Mesothelial cell of epicardium (in vitro differentiated cells): ENCODE data around the gene CHTF18. TPM values are rescaled to one million over a fixed set of nuclear protein-coding genes. Genes with fewer than 3 reads are reported as not detected.
"Not testable (repeated sequence)": the region's sequence is repeated elsewhere in the genome, so short reads cannot be mapped to it uniquely, and the experiment has no call there.

Experiments
- DNase-seq, 2 experiments: peaks; one replicate each; pipeline ENCODE4 v3.0.0; 2021; ENCODE audit warnings: low spot score in 2 of 2; ENCODE audit not compliant: unreplicated experiment in 2 of 2
- H3K27ac Mint-ChIP-seq: 2 replicates; pipeline ENCODE4 v1.8.0; 2021; ENCODE audit warnings: mixed read lengths
- H3K27me3 Mint-ChIP-seq: 2 replicates; pipeline ENCODE4 v1.8.0; 2021; ENCODE audit warnings: low read depth, mixed read lengths
- H3K36me3 Mint-ChIP-seq: 2 replicates; pipeline ENCODE4 v1.8.0; 2021; ENCODE audit warnings: mixed read lengths
- H3K4me1 Mint-ChIP-seq: 2 replicates; pipeline ENCODE4 v1.8.0; 2021; ENCODE audit warnings: mixed read lengths
- H3K4me3 Mint-ChIP-seq: 2 replicates; pipeline ENCODE4 v1.8.0; 2021; ENCODE audit warnings: mild to moderate bottlenecking, moderate library complexity, mixed read lengths
- H3K9me3 Mint-ChIP-seq: 2 replicates; pipeline ENCODE4 v1.8.0; 2021; ENCODE audit warnings: mixed read lengths
- total RNA-seq: library from RNA; stranded (reverse); gene quantifications from 3 replicates; pipeline ENCODE4 v1.2.1, GENCODE V29; 2021
- TF ChIP-seq, protein P1 (sequence below): fragments of 200-600 bp; sonication (generic); IDR thresholded peaks from one replicate; pipeline ENCODE4 v1.5.0; 2021; ENCODE audit warnings: antibody characterized with exemption; ENCODE audit not compliant: unreplicated experiment

The CHTF18 gene
- total RNA-seq, 1 donor from 2014 or later = 89.2 TPM

DNA sequence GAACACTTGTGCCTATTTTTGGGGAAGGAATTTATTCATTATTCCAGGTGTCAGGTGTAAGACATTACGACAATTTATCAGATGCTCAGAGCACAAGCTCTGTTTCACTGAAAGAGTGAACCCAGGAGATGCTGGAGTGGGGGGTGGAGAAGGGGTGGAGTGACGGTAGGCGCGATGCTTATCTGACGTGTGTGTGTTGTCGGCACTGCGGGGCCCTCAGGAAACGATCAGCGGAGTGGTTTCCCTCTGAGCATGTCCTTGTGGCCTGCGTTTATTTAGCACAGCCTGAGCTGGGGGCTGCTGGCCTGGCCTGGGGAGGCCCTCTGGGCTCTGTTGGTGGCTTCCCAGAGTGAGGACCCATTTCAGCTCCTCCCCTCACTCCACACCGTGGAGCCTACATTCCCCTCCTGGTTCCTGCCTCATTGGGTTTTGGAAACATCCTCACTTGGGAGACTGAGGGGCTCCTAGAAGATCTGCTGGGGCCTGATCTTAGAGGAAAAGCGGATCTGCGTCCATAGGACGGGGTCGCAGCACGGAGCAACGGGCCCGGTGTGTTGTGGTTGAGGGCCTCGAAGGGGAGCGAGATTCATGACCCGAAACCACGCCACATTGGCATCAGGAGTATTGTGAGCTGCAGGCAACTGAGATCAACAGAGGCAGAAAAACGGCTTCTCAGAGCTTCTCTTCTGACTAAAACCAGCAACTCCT is 31.1 kb downstream of the CHTF18 start:
- no peaks in the 10 kb centered on the region for H3K4me1 Mint-ChIP-seq

GRCh38 chr16:820044-820408 is 31.6 kb downstream of the CHTF18 start:
- not testable (repeated sequence) for H3K4me3 Mint-ChIP-seq, H3K4me1 Mint-ChIP-seq, H3K27ac Mint-ChIP-seq, H3K9me3 Mint-ChIP-seq, DNase-seq, H3K36me3 Mint-ChIP-seq
- peaks cover 15% of the 10 kb centered on the region for H3K27me3 Mint-ChIP-seq

More for the DNA sequence above, 31.1 kb downstream of the CHTF18 start:
- Mint-ChIP-seq H3K36me3 (no peaks in the 10 kb centered on the region), H3K27ac (no peak overlapping the region), H3K27me3 (peaks cover 19% of the 10 kb centered on the region), H3K9me3 (no peaks in the 10 kb centered on the region), H3K4me3 (no peak overlapping the region)
- DNase-seq = no peak
- TF ChIP-seq, protein P1, sequence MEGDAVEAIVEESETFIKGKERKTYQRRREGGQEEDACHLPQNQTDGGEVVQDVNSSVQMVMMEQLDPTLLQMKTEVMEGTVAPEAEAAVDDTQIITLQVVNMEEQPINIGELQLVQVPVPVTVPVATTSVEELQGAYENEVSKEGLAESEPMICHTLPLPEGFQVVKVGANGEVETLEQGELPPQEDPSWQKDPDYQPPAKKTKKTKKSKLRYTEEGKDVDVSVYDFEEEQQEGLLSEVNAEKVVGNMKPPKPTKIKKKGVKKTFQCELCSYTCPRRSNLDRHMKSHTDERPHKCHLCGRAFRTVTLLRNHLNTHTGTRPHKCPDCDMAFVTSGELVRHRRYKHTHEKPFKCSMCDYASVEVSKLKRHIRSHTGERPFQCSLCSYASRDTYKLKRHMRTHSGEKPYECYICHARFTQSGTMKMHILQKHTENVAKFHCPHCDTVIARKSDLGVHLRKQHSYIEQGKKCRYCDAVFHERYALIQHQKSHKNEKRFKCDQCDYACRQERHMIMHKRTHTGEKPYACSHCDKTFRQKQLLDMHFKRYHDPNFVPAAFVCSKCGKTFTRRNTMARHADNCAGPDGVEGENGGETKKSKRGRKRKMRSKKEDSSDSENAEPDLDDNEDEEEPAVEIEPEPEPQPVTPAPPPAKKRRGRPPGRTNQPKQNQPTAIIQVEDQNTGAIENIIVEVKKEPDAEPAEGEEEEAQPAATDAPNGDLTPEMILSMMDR = no peak

DNA sequence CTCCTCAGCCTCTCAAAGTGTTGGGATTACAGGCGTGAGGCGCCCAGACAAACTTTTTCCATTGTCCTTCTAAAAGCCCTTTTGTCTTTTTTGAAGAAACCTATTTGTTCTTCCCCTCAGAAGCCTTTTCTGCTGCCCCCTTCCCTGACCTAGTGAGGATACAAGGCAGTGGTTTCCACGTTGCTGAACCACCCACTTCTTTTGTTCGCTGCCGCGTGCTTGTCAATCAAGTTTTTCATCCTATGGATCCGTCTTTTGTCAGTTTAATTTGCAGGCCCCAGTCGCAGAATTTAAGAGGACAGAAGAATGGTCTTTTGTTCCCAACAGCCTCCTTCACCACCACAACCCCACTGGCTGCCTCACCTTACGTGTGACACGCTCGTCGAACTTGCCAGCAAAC is 32.3 kb downstream of the CHTF18 start:
- no peak for DNase-seq
- Mint-ChIP-seq H3K27me3 (peaks cover 16% of the 10 kb centered on the region), H3K4me3 (no peak overlapping the region), H3K27ac (no peak overlapping the region), H3K9me3 (no peaks in the 10 kb centered on the region), H3K36me3 (no peaks in the 10 kb centered on the region), H3K4me1 (peaks cover 6% of the 10 kb centered on the region)
- TF ChIP-seq, protein P1 = no peak

DNA sequence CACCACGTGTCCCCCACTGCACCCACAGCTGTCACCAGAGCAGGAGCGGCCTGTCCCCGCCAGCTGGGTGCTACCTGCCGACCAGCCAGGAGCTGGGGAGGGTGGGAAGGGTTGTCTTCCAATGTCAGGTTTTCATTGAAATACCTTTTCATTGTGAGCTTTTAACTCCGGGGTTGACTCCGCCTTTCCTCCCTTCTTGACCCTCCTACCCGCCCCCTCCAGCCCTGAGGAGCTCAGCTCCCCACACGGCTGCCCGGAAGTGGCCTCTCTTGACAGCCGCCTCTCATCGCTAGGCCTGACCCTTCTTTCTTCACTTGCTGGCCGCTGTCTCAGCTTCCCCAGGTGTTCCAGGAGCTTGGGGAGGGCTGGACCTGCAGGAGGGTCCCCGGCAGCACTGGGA is 33.3 kb downstream of the CHTF18 start:
- Mint-ChIP-seq H3K4me3 (no peak overlapping the region), H3K27ac (no peak overlapping the region), H3K27me3 (peaks cover 19% of the 10 kb centered on the region), H3K4me1 (peaks cover 7% of the 10 kb centered on the region), H3K36me3 (no peaks in the 10 kb centered on the region), H3K9me3 (no peaks in the 10 kb centered on the region)
- TF ChIP-seq, protein P1 = no peak
- DNase-seq = no peak

DNA sequence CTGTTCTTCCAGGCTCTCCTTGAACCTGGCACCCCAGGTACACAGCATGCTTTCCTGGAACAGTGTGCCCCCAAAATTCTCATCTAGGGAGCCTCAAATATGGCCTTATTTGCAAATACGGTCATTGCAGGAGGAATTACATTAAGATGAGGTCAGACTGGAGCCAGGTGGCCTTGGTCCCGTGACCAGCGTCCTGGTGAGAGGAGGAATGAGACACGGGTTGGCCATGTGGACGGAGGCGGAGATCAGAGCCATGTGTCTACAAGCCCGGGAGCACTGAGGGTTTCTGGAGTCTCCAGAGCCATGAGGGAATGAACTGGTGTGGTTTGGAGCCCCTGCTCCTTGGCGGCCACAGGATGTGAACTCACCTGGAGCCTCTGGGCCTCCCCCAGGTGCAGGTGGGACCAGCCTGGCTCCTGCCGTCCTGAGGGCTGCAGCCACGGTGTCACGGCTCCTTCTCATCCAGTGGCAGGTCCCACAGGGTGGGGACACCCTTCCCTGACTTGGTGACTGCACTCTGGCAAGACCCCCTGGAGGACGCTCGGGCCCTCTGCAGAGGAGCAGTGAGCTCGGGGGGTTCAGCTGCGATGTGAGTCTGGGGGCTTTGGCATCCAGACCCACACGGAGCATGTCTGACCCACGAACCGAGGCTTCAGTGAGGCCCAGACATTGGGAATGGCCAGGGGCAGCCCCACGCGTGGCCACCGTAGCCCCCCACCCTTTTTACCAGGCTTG is 33.9 kb downstream of the CHTF18 start:
- no peaks in the 10 kb centered on the region for H3K36me3 Mint-ChIP-seq
- no peak for DNase-seq
- TF ChIP-seq, protein P1 = no peak
- peaks cover 7% of the 10 kb centered on the region for H3K4me1 Mint-ChIP-seq
- H3K4me3 Mint-ChIP-seq = no peak overlapping the region
- no peak overlapping the region for H3K27ac Mint-ChIP-seq
- no peaks in the 10 kb centered on the region for H3K9me3 Mint-ChIP-seq
- H3K27me3 Mint-ChIP-seq = peaks cover 19% of the 10 kb centered on the region

GRCh38 chr16:822909-823297 is 34.5 kb downstream of the CHTF18 start:
- Mint-ChIP-seq H3K4me1 (peaks cover 7% of the 10 kb centered on the region), H3K36me3 (no peaks in the 10 kb centered on the region), H3K27me3 (peaks cover 19% of the 10 kb centered on the region), H3K27ac (no peak overlapping the region), H3K4me3 (no peak overlapping the region), H3K9me3 (no peaks in the 10 kb centered on the region)
- TF ChIP-seq, protein P1 = no peak
- no peak for DNase-seq
